ENCODE data around the gene CLTCL1. TPM values are rescaled to one million over a fixed set of nuclear protein-coding genes. Genes with fewer than 3 reads are reported as not detected.

The CLTCL1 gene
- total RNA-seq, 2 donors from 2014 or later: 19.1 to 29.7 TPM

DNA sequence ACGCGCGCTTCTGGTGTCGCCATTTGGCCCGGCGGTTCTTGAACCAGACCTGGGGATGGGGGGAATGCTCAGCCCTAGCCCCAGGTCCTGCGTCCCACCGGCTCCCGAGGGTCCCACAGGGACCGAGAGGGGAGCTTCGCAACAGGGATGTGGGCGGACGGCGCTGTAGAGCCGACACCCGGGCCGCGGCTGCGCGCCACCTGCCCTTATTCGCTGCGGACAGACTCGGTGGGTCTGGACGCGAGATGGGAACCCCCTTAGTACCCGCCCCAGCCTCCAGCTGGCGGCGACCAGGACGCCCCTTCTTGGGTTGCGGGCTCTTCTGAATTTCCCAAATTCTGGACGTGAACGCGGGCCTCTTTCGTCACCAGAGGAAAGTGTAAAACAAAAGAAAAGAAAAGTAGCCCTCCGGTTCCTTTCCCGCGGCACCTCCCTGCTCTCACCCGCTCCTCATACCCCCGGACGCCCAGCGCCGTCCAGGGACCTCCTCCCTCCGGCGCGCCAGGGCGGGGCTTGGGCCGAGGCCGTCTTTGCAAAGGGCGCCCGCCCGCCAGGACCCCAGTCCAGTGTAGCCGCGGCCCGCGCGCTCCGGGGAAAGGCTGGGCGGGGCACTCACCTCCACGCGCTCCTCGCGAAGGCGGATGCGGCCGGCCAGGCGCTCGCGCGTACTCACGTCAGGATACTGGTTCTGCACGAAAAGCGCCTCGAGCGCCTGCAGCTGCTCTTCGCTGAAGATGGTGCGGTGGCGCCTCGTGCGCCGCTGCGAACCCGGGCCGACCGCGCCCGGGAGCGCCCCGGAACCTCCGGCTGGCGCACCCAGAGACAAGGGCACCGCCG is 142.3 kb downstream of the CLTCL1 start:
- no peak overlapping the region for H3K27ac ChIP-seq
- peak overlapping the region in 1 of 2 donors; percentile 41 for H3K4me3 ChIP-seq
- TF ChIP-seq, protein P1, sequence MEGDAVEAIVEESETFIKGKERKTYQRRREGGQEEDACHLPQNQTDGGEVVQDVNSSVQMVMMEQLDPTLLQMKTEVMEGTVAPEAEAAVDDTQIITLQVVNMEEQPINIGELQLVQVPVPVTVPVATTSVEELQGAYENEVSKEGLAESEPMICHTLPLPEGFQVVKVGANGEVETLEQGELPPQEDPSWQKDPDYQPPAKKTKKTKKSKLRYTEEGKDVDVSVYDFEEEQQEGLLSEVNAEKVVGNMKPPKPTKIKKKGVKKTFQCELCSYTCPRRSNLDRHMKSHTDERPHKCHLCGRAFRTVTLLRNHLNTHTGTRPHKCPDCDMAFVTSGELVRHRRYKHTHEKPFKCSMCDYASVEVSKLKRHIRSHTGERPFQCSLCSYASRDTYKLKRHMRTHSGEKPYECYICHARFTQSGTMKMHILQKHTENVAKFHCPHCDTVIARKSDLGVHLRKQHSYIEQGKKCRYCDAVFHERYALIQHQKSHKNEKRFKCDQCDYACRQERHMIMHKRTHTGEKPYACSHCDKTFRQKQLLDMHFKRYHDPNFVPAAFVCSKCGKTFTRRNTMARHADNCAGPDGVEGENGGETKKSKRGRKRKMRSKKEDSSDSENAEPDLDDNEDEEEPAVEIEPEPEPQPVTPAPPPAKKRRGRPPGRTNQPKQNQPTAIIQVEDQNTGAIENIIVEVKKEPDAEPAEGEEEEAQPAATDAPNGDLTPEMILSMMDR (IDR thresholded peaks at IDR 0.05): no peak
- peaks cover 4 to 19% of the 10 kb centered on the region in 2 donors for H3K27me3 ChIP-seq
- no peaks in the 10 kb centered on the region for H3K36me3 ChIP-seq
- H3K4me1 ChIP-seq: peaks cover 0 to 9% of the 10 kb centered on the region in 2 donors
- no peak for DNase-seq (ENCODE audit: low spot score)
- H3K9me3 ChIP-seq: no peaks in the 10 kb centered on the region

DNA sequence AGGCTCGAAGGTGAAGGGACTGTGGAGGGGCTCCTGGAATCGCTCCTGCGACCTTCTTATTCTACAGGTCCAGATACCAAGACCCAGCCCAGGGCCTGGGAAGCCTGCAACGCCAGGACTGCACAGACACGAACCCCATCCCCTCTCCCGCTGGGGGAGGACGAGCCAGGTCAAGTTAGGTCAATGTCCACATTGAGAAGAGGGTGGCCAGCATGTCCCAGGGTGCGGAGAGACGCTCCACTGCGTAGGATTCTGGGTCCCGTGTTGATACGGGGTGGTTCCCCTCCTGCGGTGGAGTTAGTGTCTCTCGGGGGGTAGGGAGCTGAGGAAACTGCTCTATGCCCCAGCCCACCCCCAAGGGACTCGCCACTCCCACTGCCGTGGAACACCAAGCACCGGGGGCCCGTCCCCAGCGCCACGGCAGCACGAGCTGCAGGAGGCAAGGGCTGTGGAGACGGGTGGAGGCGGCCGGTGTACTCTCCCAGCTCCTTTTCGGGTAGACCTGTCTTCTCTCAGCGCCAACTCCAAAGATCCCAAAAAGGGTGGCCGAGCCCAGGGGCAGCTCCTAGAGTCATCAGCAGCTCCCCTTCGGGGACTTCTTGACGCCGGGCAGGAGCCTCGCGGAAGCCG is 143.0 kb downstream of the CLTCL1 start:
- Histone ChIP-seq H3K27ac (no peak overlapping the region), H3K36me3 (no peaks in the 10 kb centered on the region), H3K4me1 (peaks cover 0 to 17% of the 10 kb centered on the region in 2 donors), H3K4me3 (no peak overlapping the region), H3K9me3 (no peaks in the 10 kb centered on the region), H3K27me3 (peaks cover 4 to 19% of the 10 kb centered on the region in 2 donors)
- DNase-seq (ENCODE audit: low spot score): no peak
- TF ChIP-seq, protein P1 (IDR thresholded peaks at IDR 0.05): no peak

DNA sequence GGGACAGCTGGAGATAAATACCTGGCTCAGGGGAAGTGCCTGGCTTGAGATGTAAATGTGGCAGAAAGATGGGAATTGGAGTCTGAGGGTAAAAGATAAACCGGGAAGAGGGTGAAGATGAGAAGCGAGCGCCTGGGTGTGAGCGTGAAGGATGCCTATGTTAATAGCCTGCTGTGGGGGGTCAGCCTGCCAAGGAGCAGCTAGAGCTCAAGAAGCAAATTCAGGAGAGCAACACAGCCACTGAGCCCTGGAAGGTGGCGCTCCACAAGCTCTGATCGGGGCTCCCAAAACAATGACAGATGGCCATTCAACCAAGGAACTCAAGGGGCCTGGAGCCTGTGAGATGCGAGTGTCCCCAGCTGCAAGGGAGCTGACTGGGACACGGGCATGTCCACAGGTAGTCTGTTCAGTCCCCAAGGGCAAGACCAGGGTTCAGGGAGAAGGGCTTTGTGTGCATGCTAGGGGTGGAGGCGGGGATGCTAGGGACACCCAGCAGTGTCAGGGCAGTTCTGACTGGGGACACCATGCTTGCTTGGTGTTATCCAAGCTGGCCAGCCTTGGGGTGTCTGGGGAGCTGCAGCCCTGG is 144.2 kb downstream of the CLTCL1 start:
- H3K27ac ChIP-seq: no peak overlapping the region
- H3K27me3 ChIP-seq: peaks cover 4 to 19% of the 10 kb centered on the region in 2 donors
- H3K9me3 ChIP-seq: no peaks in the 10 kb centered on the region
- TF ChIP-seq, protein P1 (IDR thresholded peaks at IDR 0.05): no peak
- no peak overlapping the region for H3K4me3 ChIP-seq
- no peak for DNase-seq (ENCODE audit: low spot score)
- H3K36me3 ChIP-seq: peaks cover 4% of the 10 kb centered on the region
- peaks cover 0 to 20% of the 10 kb centered on the region in 2 donors for H3K4me1 ChIP-seq

DNA sequence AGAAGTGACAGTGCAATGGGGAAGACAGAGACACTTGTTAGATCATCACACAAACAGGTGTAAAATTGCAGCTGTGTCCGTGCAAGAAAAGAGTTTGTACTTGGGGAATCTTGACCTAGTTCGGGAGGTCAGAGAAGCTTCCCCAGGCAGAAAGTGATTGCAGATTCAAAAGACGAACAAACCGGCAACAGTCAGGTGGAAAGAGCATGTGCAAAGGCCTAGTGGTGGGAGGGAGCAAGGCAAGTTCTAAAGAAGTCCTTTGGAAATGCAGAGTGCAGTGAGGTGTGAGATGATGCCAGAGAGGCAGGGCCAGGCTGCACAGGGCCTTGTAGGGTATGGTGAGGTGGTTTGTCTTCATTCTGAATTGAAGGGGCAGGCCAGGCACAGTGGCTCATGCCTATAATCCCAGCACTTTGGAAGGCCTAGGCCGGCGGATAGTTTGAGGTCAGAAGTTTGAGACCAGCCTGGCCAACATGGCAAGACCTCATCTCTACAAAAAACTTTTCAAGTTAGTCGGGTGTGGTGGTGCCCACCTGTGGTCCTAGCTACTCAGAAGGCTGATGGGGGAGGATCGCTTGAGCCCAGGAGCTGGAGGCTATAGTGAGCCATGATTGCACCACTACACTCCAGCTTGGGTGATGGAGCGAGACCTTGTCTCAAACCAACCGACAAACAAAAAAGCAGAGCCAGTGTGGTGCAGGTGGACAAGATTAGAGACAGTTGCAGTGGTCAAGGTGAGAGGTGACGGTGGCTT is 145.1 kb downstream of the CLTCL1 start:
- no peaks in the 10 kb centered on the region for H3K9me3 ChIP-seq
- no peak overlapping the region for H3K4me3 ChIP-seq
- H3K27me3 ChIP-seq: peaks cover 4 to 19% of the 10 kb centered on the region in 2 donors
- peaks cover 0 to 20% of the 10 kb centered on the region in 2 donors for H3K4me1 ChIP-seq
- H3K27ac ChIP-seq: no peak overlapping the region
- no peak for DNase-seq (ENCODE audit: low spot score)
- H3K36me3 ChIP-seq: peaks cover 13% of the 10 kb centered on the region
- TF ChIP-seq, protein P1 (IDR thresholded peaks at IDR 0.05): no peak

DNA sequence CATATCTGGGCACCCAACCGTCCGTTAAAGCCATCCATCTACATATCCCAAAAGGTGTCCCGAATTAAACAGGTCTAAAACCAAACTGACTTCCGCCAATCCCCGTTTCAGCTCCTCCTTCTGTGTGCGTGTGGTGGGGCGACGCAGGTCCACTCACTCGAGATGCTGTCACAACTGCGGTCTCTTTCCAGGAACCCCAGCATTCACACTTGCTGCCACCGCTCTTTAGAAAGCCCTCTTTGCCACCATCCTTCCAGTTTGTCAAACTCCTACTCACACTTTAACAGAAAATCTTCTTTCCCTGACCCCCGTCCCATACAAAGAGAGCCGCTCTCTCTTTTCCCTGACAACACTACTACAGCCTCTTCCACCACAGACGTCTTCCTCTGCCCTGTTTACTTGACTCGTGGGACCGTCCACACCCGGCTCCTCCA is 147.5 kb downstream of the CLTCL1 start:
- Histone ChIP-seq H3K9me3 (no peaks in the 10 kb centered on the region), H3K27ac (peak overlapping the region; percentile 70 to 71), H3K27me3 (peaks cover 4 to 5% of the 10 kb centered on the region in 2 donors), H3K4me1 (peaks cover 0 to 13% of the 10 kb centered on the region in 2 donors), H3K4me3 (peak overlapping the region; percentile 79), H3K36me3 (peaks cover 34% of the 10 kb centered on the region)
- TF ChIP-seq, protein P1 (IDR thresholded peaks at IDR 0.05): no peak
- DNase-seq (ENCODE audit: low spot score): no peak
